H1 (cell line): ENCODE measurements around the gene BPIFB6. TPM values are rescaled to one million over a fixed set of nuclear protein-coding genes. Genes with fewer than 3 reads are reported as not detected.

Source experiments
- CTCF ChIA-PET: fragments of 300-600 bp; sonication (Branson Sonifier 250); formaldehyde crosslinking; loops from one replicate; lab custom pipeline; 2021; ENCODE audit not compliant: partially characterized antibody; lab: Charles Lee
- POLR2A ChIA-PET: fragments of 300-600 bp; sonication (Branson Sonifier 250); formaldehyde crosslinking; loops from one replicate; lab custom pipeline; 2021; ENCODE audit warnings: inconsistent platforms; ENCODE audit not compliant: partially characterized antibody; lab: Charles Lee
- DNase-seq, 2 experiments: peaks; one replicate each; pipeline versions ENCODE4 v3.0.0 to v3.0.0-alpha.2; 2010 to 2022; ENCODE audit warnings: low spot score in 2 of 2, low read depth in 1 of 2, mixed read lengths in 1 of 2
- FAIRE-seq: peaks from 2 replicates; lab custom pipeline; 2011; peaks lifted over from hg19 to GRCh38; lab: Jason Lieb, UNC
- H2AFZ ChIP-seq: 2 replicates; pipeline ENCODE4 v1.8.1; 2012; ENCODE audit warnings: low read length, inconsistent platforms
- H2AK5ac ChIP-seq: 2 replicates; pipeline ENCODE4 v1.6.1; 2013; ENCODE audit warnings: low read depth, low read length
- H2BK120ac ChIP-seq: replicated peaks from 2 replicates; pipeline ENCODE3; 2013; ENCODE audit warnings: low read depth, low read length, inconsistent platforms
- H2BK12ac ChIP-seq: 2 replicates; pipeline ENCODE4 v1.6.1; 2013; ENCODE audit warnings: low read depth, low read length
- H2BK15ac ChIP-seq: 2 replicates; pipeline ENCODE4 v1.6.1; 2013; ENCODE audit warnings: low read length
- H2BK20ac ChIP-seq: 2 replicates; pipeline ENCODE4 v1.6.1; 2013; ENCODE audit warnings: low read length
- H2BK5ac ChIP-seq: 2 replicates; pipeline ENCODE4 v1.6.1; 2013; ENCODE audit warnings: low read depth, low read length
- H3K14ac ChIP-seq: 2 replicates; pipeline ENCODE4 v1.6.1; 2013; ENCODE audit warnings: inconsistent platforms; ENCODE audit not compliant: insufficient read length
- H3K18ac ChIP-seq: 2 replicates; pipeline ENCODE4 v1.6.1; 2013; ENCODE audit warnings: low read length; ENCODE audit errors: extremely low read depth
- H3K23ac ChIP-seq: 2 replicates; pipeline ENCODE4 v1.6.1; 2013; ENCODE audit warnings: inconsistent platforms; ENCODE audit not compliant: insufficient read length
- H3K23me2 ChIP-seq: 2 replicates; pipeline ENCODE4 v1.6.1; 2013; ENCODE audit warnings: low read depth, low read length
- H3K27ac ChIP-seq: 2 replicates; pipeline ENCODE4 v1.6.1; 2011; ENCODE audit warnings: low read depth, low read length, inconsistent platforms
- H3K27me3 ChIP-seq, 4 experiments: replicated peaks in 1 of 4; 1 replicate in 1 of 4; 2 replicates in 3 of 4; pipeline versions ENCODE4 v1.6.1 to v1.8.1; 2011 to 2013; ENCODE audit warnings: low read length in 3 of 4, mild to moderate bottlenecking in 3 of 4, inconsistent platforms in 2 of 4, mixed read lengths in 2 of 4, moderate library complexity in 1 of 4; ENCODE audit not compliant: control insufficient read depth in 3 of 4, insufficient read depth in 3 of 4; ENCODE audit errors: extremely low read depth in 1 of 4
- H3K36me3 ChIP-seq, 4 experiments: 2 replicates each; pipeline versions ENCODE4 v1.6.1 to v1.8.1; 2011 to 2013; ENCODE audit warnings: mild to moderate bottlenecking in 4 of 4, low read length in 3 of 4, moderate library complexity in 2 of 4, control low read depth in 1 of 4, inconsistent platforms in 1 of 4; ENCODE audit not compliant: insufficient read depth in 4 of 4, control insufficient read depth in 2 of 4
- H3K4ac ChIP-seq: replicated peaks from 2 replicates; pipeline ENCODE3; 2013; ENCODE audit warnings: low read length, low read depth, mixed read lengths, inconsistent platforms; ENCODE audit not compliant: insufficient read length
- H3K4me1 ChIP-seq, 4 experiments: replicated peaks in 1 of 4; 1 replicate in 1 of 4; 2 replicates in 3 of 4; pipeline versions ENCODE4 v1.6.1 to v1.8.1; 2011 to 2013; ENCODE audit warnings: low read length in 3 of 4, inconsistent platforms in 2 of 4, mixed read lengths in 1 of 4; ENCODE audit not compliant: insufficient read depth in 4 of 4, control insufficient read depth in 3 of 4
- H3K4me2 ChIP-seq, 2 experiments: 2 replicates each; pipeline versions ENCODE4 v1.6.1 to v1.8.1; 2011 to 2013; ENCODE audit warnings: low read depth in 2 of 2, low read length in 2 of 2, control low read depth in 1 of 2, inconsistent platforms in 1 of 2, mild to moderate bottlenecking in 1 of 2; ENCODE audit not compliant: insufficient read depth in 1 of 2
- H3K4me3 ChIP-seq, 4 experiments: fragments of 200-600, 300-600 bp in 1 of 4; sonication (generic), shearing (Covaris generic), sonication (Bioruptor Twin) in 1 of 4; 2 replicates each; pipeline versions ENCODE4 v1.5.1 to v1.8.1; 2011 to 2016; ENCODE audit warnings: low read length in 4 of 4, low read depth in 3 of 4, control low read depth in 2 of 4, inconsistent platforms in 2 of 4, mild to moderate bottlenecking in 2 of 4, mixed read lengths in 1 of 4, moderate library complexity in 1 of 4; ENCODE audit not compliant: insufficient read depth in 2 of 4; ENCODE audit errors: extremely low read depth in 1 of 4
- H3K56ac ChIP-seq: replicated peaks from 2 replicates; pipeline ENCODE3; 2013; ENCODE audit warnings: low read depth, mild to moderate bottlenecking, mixed read lengths, low read length, inconsistent platforms; ENCODE audit not compliant: insufficient read length
- H3K79me1 ChIP-seq: 2 replicates; pipeline ENCODE4 v1.6.1; 2013; ENCODE audit warnings: low read depth, low read length, control low read depth
- H3K79me2 ChIP-seq, 2 experiments: 2 replicates each; pipeline versions ENCODE4 v1.6.1 to v1.8.1; 2012 to 2013; ENCODE audit warnings: low read length in 2 of 2, mild to moderate bottlenecking in 2 of 2, inconsistent platforms in 1 of 2; ENCODE audit not compliant: insufficient read depth in 2 of 2, control insufficient read depth in 1 of 2
- H3K9ac ChIP-seq, 4 experiments: replicated peaks in 1 of 4; 1 replicate in 1 of 4; 2 replicates in 3 of 4; pipeline versions ENCODE4 v1.6.1 to v1.8.1; 2011 to 2013; ENCODE audit warnings: low read depth in 3 of 4, low read length in 3 of 4, control low read depth in 2 of 4, mild to moderate bottlenecking in 2 of 4, moderate library complexity in 2 of 4, inconsistent platforms in 1 of 4; ENCODE audit errors: extremely low read depth in 1 of 4
- H3K9me3 ChIP-seq, 2 experiments: 2 replicates each; pipeline versions ENCODE4 v1.6.1 to v1.8.1; 2012 to 2013; ENCODE audit warnings: mild to moderate bottlenecking in 2 of 2, moderate library complexity in 2 of 2, control low read depth in 1 of 2, inconsistent platforms in 1 of 2, low read depth in 1 of 2, low read length in 1 of 2, mixed read lengths in 1 of 2; ENCODE audit not compliant: insufficient read depth in 2 of 2
- H4K20me1 ChIP-seq, 2 experiments: replicated peaks in 1 of 2; 2 replicates each; pipeline versions ENCODE3 to v1.8.1; 2011 to 2013; ENCODE audit warnings: inconsistent platforms in 2 of 2, low read length in 2 of 2, mild to moderate bottlenecking in 1 of 2; ENCODE audit not compliant: insufficient read depth in 2 of 2, control insufficient read depth in 1 of 2
- H4K5ac ChIP-seq: 2 replicates; pipeline ENCODE4 v1.6.1; 2013; ENCODE audit warnings: low read length, low read depth, mixed read lengths, inconsistent platforms; ENCODE audit not compliant: insufficient read length
- H4K8ac ChIP-seq: 2 replicates; pipeline ENCODE4 v1.8.0; 2013; ENCODE audit warnings: mild to moderate bottlenecking, moderate library complexity, low read length, inconsistent platforms; ENCODE audit not compliant: insufficient read depth; ENCODE audit errors: extremely low read depth
- H4K91ac ChIP-seq: replicated peaks from 2 replicates; pipeline ENCODE3; 2013; ENCODE audit warnings: low read length, mixed read lengths, inconsistent platforms; ENCODE audit not compliant: insufficient read length
- BACH1 ChIP-seq: IDR thresholded peaks from 2 replicates; pipeline ENCODE4 v1.6.1; 2012; ENCODE audit warnings: low read length, improper control_type of control experiment
- GABPA ChIP-seq: IDR thresholded peaks from 2 replicates; pipeline ENCODE4 v1.6.1; 2011; ENCODE audit warnings: mild to moderate bottlenecking, low read length, moderate library complexity, borderline replicate concordance; ENCODE audit not compliant: insufficient read depth
- KDM5A ChIP-seq: fragments of 200-600 bp; IDR thresholded peaks from 2 replicates; pipeline ENCODE4 v1.7.1; 2012; ENCODE audit warnings: mild to moderate bottlenecking, low read length, inconsistent platforms, mixed read lengths
- MAFK ChIP-seq: IDR thresholded peaks from 2 replicates; pipeline ENCODE4 v1.6.1; 2012; ENCODE audit warnings: low read depth, mild to moderate bottlenecking, improper control_type of control experiment, low read length
- PHF8 ChIP-seq: fragments of 200-600 bp; sonication (generic); conservative IDR thresholded peaks from 2 replicates; pipeline ENCODE4 v1.7.1; 2012; ENCODE audit warnings: low read depth, mild to moderate bottlenecking, inconsistent platforms, low read length, moderate library complexity
- POLR2AphosphoS5 ChIP-seq: IDR thresholded peaks from 2 replicates; pipeline ENCODE4 v1.6.1; 2011; ENCODE audit warnings: low read depth, low read length
- POU5F1 ChIP-seq: IDR thresholded peaks from 2 replicates; pipeline ENCODE4 v1.6.1; 2011; ENCODE audit warnings: low read depth, mild to moderate bottlenecking, low read length, moderate library complexity
- RAD21 ChIP-seq, 2 experiments: IDR thresholded peaks in 1 of 2; conservative IDR thresholded peaks in 1 of 2; 2 replicates each; pipeline ENCODE4 v1.6.1; 2011; ENCODE audit warnings: low read depth in 2 of 2, low read length in 2 of 2, improper control_type of control experiment in 1 of 2, inconsistent platforms in 1 of 2, mild to moderate bottlenecking in 1 of 2, moderate library complexity in 1 of 2
- RFX5 ChIP-seq: IDR thresholded peaks from 2 replicates; pipeline ENCODE4 v1.6.1; 2011; ENCODE audit warnings: low read depth, low read length, improper control_type of control experiment, borderline replicate concordance
- SRF ChIP-seq: IDR thresholded peaks from 2 replicates; pipeline ENCODE4 v1.6.1; 2011; ENCODE audit warnings: mild to moderate bottlenecking, low read depth, low read length, moderate library complexity
- TBP ChIP-seq: IDR thresholded peaks from 2 replicates; pipeline ENCODE4 v1.6.1; 2011; ENCODE audit warnings: low read depth, low read length, improper control_type of control experiment
- WGBS, 2 experiments: shearing (Covaris generic) in 1 of 2; methylation state at CpG; one replicate each; pipeline versions ENCODE4 v1.1.6 to v1.1.7; 2013 to 2015; ENCODE audit warnings: low lambda C conversion rate in 2 of 2, mixed read lengths in 2 of 2, inconsistent platforms in 1 of 2, low coverage in 1 of 2, missing lambda C conversion rate in 1 of 2; ENCODE audit not compliant: insufficient replicate concordance in 2 of 2, insufficient coverage in 1 of 2, insufficient read length in 1 of 2; ENCODE audit errors: extremely low coverage in 1 of 2, missing lambda C conversion rate in 1 of 2; 5-methylcytosine and 5-hydroxymethylcytosine counted together
- polyA plus RNA-seq, 7 experiments: library from polyadenylated mRNA; depleted of rRNA in 3 of 7; stranded (reverse) in 5 of 7; unstranded in 2 of 7; fragments of >200 nt in 5 of 7; fragments of 200-250 nt in 2 of 7; gene quantifications; 1 replicate in 5 of 7; 2 replicates in 1 of 7; 4 replicates in 1 of 7; pipeline versions ENCODE4 v1.2.1 to v1.2.3, GENCODE V29; 2011 to 2013; ENCODE audit warnings: missing spikeins in 2 of 7, mixed read lengths in 2 of 7
- total RNA-seq: library from RNA; stranded (reverse); fragmentation: NEBNext Ultra II Directional; extraction: Animal tissue kit (Norgen Biotek cat#: 25700); gene quantifications from 2 replicates; pipeline ENCODE4 v1.2.1, GENCODE V29; 2021
- TF ChIP-seq, protein P1 (sequence below): IDR thresholded peaks from 2 replicates; pipeline ENCODE4 v1.6.1; 2012; ENCODE audit warnings: inconsistent platforms
- TF ChIP-seq, protein P2 (sequence below): IDR thresholded peaks from 2 replicates; pipeline ENCODE4 v1.6.1; 2012; ENCODE audit warnings: low read length, inconsistent platforms

BPIFB6 gene
- total and polyA plus RNA-seq, 2 of the 8 experiments (the other 6 are each of a cell fraction or from before 2014, with no cell fraction given): not detected

DNA sequence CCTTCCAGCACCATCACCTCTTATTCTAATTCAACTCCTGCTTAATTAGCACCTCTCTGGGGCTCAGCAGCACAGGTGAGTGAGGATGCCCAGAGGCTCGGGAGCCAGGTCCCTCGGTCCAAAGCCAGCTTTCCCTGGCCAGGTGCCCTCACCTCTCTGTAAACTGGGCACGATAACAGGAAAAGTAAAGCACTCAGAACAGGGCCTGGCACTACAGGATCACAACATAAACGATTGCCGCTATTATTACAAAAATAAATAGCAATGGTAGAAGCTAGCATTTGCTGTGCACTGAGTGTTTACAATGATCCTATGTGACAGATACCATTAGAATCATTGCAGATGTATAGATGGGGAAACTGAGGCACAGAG, 21.3 kb upstream of the BPIFB6 start:
- H3K23me2 ChIP-seq: no peaks in the 10 kb centered on the region
- H4K8ac ChIP-seq: no peak overlapping the region; the same call in 1 of the 2 replicates
- H2BK5ac ChIP-seq: no peak overlapping the region
- H4K20me1 ChIP-seq: no peaks in the 10 kb centered on the region
- no peak overlapping the region for H4K5ac ChIP-seq
- 84% methylated on average over 5 of the region's 5 CpGs; no CpG with 5 or more reads in 1 of the 2 experiments for WGBS, 2 experiments
- no peak overlapping the region for H2BK15ac ChIP-seq
- H3K14ac ChIP-seq: no peak overlapping the region
- no peak for DNase-seq
- no peak overlapping the region for H3K23ac ChIP-seq
- FAIRE-seq: no peak
- no peaks in the 10 kb centered on the region for H3K36me3 ChIP-seq
- ChIA-PET POLR2A (no interaction called here), CTCF (interaction anchor here (0.9 to 2.0 kb wide), 3 partner anchors 15 to 108 kb away, joined by 3 to 5 read pairs (median 4); no protein-coding TSS in a partner anchor)
- no peak overlapping the region for H3K4me3 ChIP-seq
- no peak overlapping the region for H3K18ac ChIP-seq
- H2AFZ ChIP-seq: no peak overlapping the region
- H3K4me2 ChIP-seq: no peak overlapping the region
- no peak overlapping the region for H3K4ac ChIP-seq
- no peak overlapping the region for H2BK12ac ChIP-seq
- H4K91ac ChIP-seq: no peak overlapping the region
- no peak overlapping the region for H3K56ac ChIP-seq
- no peak overlapping the region for H2AK5ac ChIP-seq
- peaks cover 0 to 10% (median 0%) of the 10 kb centered on the region in 4 experiments; a peak in 2 of 7 replicates for H3K4me1 ChIP-seq
- H3K9ac ChIP-seq: no peak overlapping the region
- no peaks in the 10 kb centered on the region for H3K27me3 ChIP-seq
- 0 out of 4 replicates have a peak, but pooled peaks cover 0 to 2% of the 10 kb centered on the region in 2 experiments for H3K9me3 ChIP-seq
- H2BK120ac ChIP-seq: no peak overlapping the region
- H3K79me1 ChIP-seq: no peaks in the 10 kb centered on the region
- H3K27ac ChIP-seq: no peak overlapping the region
- H2BK20ac ChIP-seq: no peak overlapping the region
- H3K79me2 ChIP-seq: no peaks in the 10 kb centered on the region
- TF ChIP-seq KDM5A (no peak), RFX5 (no peak), GABPA (no peak), PHF8 (no peak), SRF (no peak), TBP (no peak), POLR2AphosphoS5 (no peak), RAD21 (IDR thresholded peaks at IDR 0.05 in 1 of 2, conservative IDR thresholded peaks at IDR 0.05 in 1 of 2; ENCODE audit: low read depth in 2 of 2, low read length in 2 of 2) (no peak), MAFK (no peak), BACH1 (no peak), POU5F1 (no peak)
- TF ChIP-seq, protein P1, sequence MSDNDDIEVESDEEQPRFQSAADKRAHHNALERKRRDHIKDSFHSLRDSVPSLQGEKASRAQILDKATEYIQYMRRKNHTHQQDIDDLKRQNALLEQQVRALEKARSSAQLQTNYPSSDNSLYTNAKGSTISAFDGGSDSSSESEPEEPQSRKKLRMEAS: no peak
- TF ChIP-seq, protein P2, sequence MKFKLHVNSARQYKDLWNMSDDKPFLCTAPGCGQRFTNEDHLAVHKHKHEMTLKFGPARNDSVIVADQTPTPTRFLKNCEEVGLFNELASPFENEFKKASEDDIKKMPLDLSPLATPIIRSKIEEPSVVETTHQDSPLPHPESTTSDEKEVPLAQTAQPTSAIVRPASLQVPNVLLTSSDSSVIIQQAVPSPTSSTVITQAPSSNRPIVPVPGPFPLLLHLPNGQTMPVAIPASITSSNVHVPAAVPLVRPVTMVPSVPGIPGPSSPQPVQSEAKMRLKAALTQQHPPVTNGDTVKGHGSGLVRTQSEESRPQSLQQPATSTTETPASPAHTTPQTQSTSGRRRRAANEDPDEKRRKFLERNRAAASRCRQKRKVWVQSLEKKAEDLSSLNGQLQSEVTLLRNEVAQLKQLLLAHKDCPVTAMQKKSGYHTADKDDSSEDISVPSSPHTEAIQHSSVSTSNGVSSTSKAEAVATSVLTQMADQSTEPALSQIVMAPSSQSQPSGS: no peak
